ENCODE results near the gene MYO18B.

MYO18B gene

GRCh38 chr22:25902402-25902801, 160.4 kb downstream of the MYO18B start:
- H3K9me3 ChIP-seq (ENCODE audit: control insufficient read depth, insufficient read depth, low read length): no peaks in the 10 kb centered on the region
- H3K9ac ChIP-seq (ENCODE audit: low read depth, low read length): no peak overlapping the region
- no peaks in the 10 kb centered on the region for H3K4me1 ChIP-seq (ENCODE audit: control insufficient read depth, insufficient read depth, low read length)
- no peak overlapping the region for H3K4me3 ChIP-seq (ENCODE audit: low read depth, low read length)
- no peaks in the 10 kb centered on the region for H3K36me3 ChIP-seq (ENCODE audit: control insufficient read depth, insufficient read depth, low read length)
- no peaks in the 10 kb centered on the region for H3K27me3 ChIP-seq (ENCODE audit: control insufficient read depth, insufficient read depth, low read length)

- Histone ChIP-seq H3K36me3 (ENCODE audit: control insufficient read depth, insufficient read depth, low read length) (no peaks in the 10 kb centered on the region), H3K27me3 (ENCODE audit: control insufficient read depth, insufficient read depth, low read length) (no peaks in the 10 kb centered on the region), H3K4me1 (ENCODE audit: control insufficient read depth, insufficient read depth, low read length) (no peaks in the 10 kb centered on the region)
Observed at GRCh38 chr22:25903294-25903693, 161.3 kb downstream of the MYO18B start.

GRCh38 chr22:25908212-25908611, 166.2 kb downstream of the MYO18B start:
- Histone ChIP-seq H3K9ac (ENCODE audit: low read depth, low read length) (no peak overlapping the region), H3K4me3 (ENCODE audit: low read depth, low read length) (no peak overlapping the region), H3K27me3 (ENCODE audit: control insufficient read depth, insufficient read depth, low read length) (peaks cover 8% of the 10 kb centered on the region), H3K36me3 (ENCODE audit: control insufficient read depth, insufficient read depth, low read length) (no peaks in the 10 kb centered on the region), H3K9me3 (ENCODE audit: control insufficient read depth, insufficient read depth, low read length) (no peaks in the 10 kb centered on the region), H3K4me1 (ENCODE audit: control insufficient read depth, insufficient read depth, low read length) (peaks cover 3% of the 10 kb centered on the region)

More at GRCh38 chr22:25903294-25903693, 161.3 kb downstream of the MYO18B start:
- H3K4me3 ChIP-seq (ENCODE audit: low read depth, low read length): no peak overlapping the region
- H3K9ac ChIP-seq (ENCODE audit: low read depth, low read length): no peak overlapping the region
- H3K9me3 ChIP-seq (ENCODE audit: control insufficient read depth, insufficient read depth, low read length): no peaks in the 10 kb centered on the region

GRCh38 chr22:25908755-25909154, 166.8 kb downstream of the MYO18B start:
- Histone ChIP-seq H3K27me3 (ENCODE audit: control insufficient read depth, insufficient read depth, low read length) (peaks cover 8% of the 10 kb centered on the region), H3K9me3 (ENCODE audit: control insufficient read depth, insufficient read depth, low read length) (no peaks in the 10 kb centered on the region), H3K4me3 (ENCODE audit: low read depth, low read length) (no peak overlapping the region), H3K36me3 (ENCODE audit: control insufficient read depth, insufficient read depth, low read length) (no peaks in the 10 kb centered on the region), H3K9ac (ENCODE audit: low read depth, low read length) (no peak overlapping the region), H3K4me1 (ENCODE audit: control insufficient read depth, insufficient read depth, low read length) (peaks cover 3% of the 10 kb centered on the region)

GRCh38 chr22:25909614-25910387, 167.8 kb downstream of the MYO18B start:
- Histone ChIP-seq H3K4me3 (ENCODE audit: low read depth, low read length) (no peak overlapping the region), H3K9me3 (ENCODE audit: control insufficient read depth, insufficient read depth, low read length) (no peaks in the 10 kb centered on the region), H3K27me3 (ENCODE audit: control insufficient read depth, insufficient read depth, low read length) (peaks cover 8% of the 10 kb centered on the region), H3K9ac (ENCODE audit: low read depth, low read length) (no peak overlapping the region), H3K36me3 (ENCODE audit: control insufficient read depth, insufficient read depth, low read length) (no peaks in the 10 kb centered on the region), H3K4me1 (ENCODE audit: control insufficient read depth, insufficient read depth, low read length) (peaks cover 3% of the 10 kb centered on the region)

GRCh38 chr22:25911243-25911972, 169.4 kb downstream of the MYO18B start:
- H3K4me1 ChIP-seq (ENCODE audit: control insufficient read depth, insufficient read depth, low read length): peaks cover 3% of the 10 kb centered on the region
- H3K27me3 ChIP-seq (ENCODE audit: control insufficient read depth, insufficient read depth, low read length): peaks cover 8% of the 10 kb centered on the region
- H3K9me3 ChIP-seq (ENCODE audit: control insufficient read depth, insufficient read depth, low read length): no peaks in the 10 kb centered on the region
- no peak overlapping the region for H3K4me3 ChIP-seq (ENCODE audit: low read depth, low read length)
- no peak overlapping the region for H3K9ac ChIP-seq (ENCODE audit: low read depth, low read length)
- H3K36me3 ChIP-seq (ENCODE audit: control insufficient read depth, insufficient read depth, low read length): no peaks in the 10 kb centered on the region

- no peaks in the 10 kb centered on the region for H3K9me3 ChIP-seq (ENCODE audit: control insufficient read depth, insufficient read depth, low read length)
- no peak overlapping the region for H3K4me3 ChIP-seq (ENCODE audit: low read depth, low read length)
- peaks cover 16% of the 10 kb centered on the region for H3K27me3 ChIP-seq (ENCODE audit: control insufficient read depth, insufficient read depth, low read length)
- H3K4me1 ChIP-seq (ENCODE audit: control insufficient read depth, insufficient read depth, low read length): peaks cover 22% of the 10 kb centered on the region
- no peak overlapping the region for H3K9ac ChIP-seq (ENCODE audit: low read depth, low read length)
- H3K36me3 ChIP-seq (ENCODE audit: control insufficient read depth, insufficient read depth, low read length): no peaks in the 10 kb centered on the region
Observed at GRCh38 chr22:25919452-25919851, 177.5 kb downstream of the MYO18B start.

GRCh38 chr22:25922141-25922540, 180.2 kb downstream of the MYO18B start:
- no peak overlapping the region for H3K9ac ChIP-seq (ENCODE audit: low read depth, low read length)
- H3K36me3 ChIP-seq (ENCODE audit: control insufficient read depth, insufficient read depth, low read length): no peaks in the 10 kb centered on the region
- H3K9me3 ChIP-seq (ENCODE audit: control insufficient read depth, insufficient read depth, low read length): no peaks in the 10 kb centered on the region
- H3K4me1 ChIP-seq (ENCODE audit: control insufficient read depth, insufficient read depth, low read length): peaks cover 26% of the 10 kb centered on the region
- peaks cover 16% of the 10 kb centered on the region for H3K27me3 ChIP-seq (ENCODE audit: control insufficient read depth, insufficient read depth, low read length)
- no peak overlapping the region for H3K4me3 ChIP-seq (ENCODE audit: low read depth, low read length)

GRCh38 chr22:25923914-25924313, 181.9 kb downstream of the MYO18B start:
- Histone ChIP-seq H3K4me3 (ENCODE audit: low read depth, low read length) (no peak overlapping the region), H3K27me3 (ENCODE audit: control insufficient read depth, insufficient read depth, low read length) (peaks cover 16% of the 10 kb centered on the region), H3K9me3 (ENCODE audit: control insufficient read depth, insufficient read depth, low read length) (no peaks in the 10 kb centered on the region), H3K4me1 (ENCODE audit: control insufficient read depth, insufficient read depth, low read length) (peaks cover 35% of the 10 kb centered on the region), H3K36me3 (ENCODE audit: control insufficient read depth, insufficient read depth, low read length) (no peaks in the 10 kb centered on the region), H3K9ac (ENCODE audit: low read depth, low read length) (no peak overlapping the region)

- H3K4me3 ChIP-seq (ENCODE audit: low read depth, low read length): peak overlapping the region; percentile 14
- peaks cover 5% of the 10 kb centered on the region for H3K27me3 ChIP-seq (ENCODE audit: control insufficient read depth, insufficient read depth, low read length)
- no peak overlapping the region for H3K9ac ChIP-seq (ENCODE audit: low read depth, low read length)
- H3K36me3 ChIP-seq (ENCODE audit: control insufficient read depth, insufficient read depth, low read length): no peaks in the 10 kb centered on the region
- H3K9me3 ChIP-seq (ENCODE audit: control insufficient read depth, insufficient read depth, low read length): no peaks in the 10 kb centered on the region
- H3K4me1 ChIP-seq (ENCODE audit: control insufficient read depth, insufficient read depth, low read length): peaks cover 35% of the 10 kb centered on the region
Observed at GRCh38 chr22:25928038-25928437, 186.1 kb downstream of the MYO18B start.

- Histone ChIP-seq H3K9ac (ENCODE audit: low read depth, low read length) (no peak overlapping the region), H3K9me3 (ENCODE audit: control insufficient read depth, insufficient read depth, low read length) (no peaks in the 10 kb centered on the region), H3K27me3 (ENCODE audit: control insufficient read depth, insufficient read depth, low read length) (no peaks in the 10 kb centered on the region), H3K4me1 (ENCODE audit: control insufficient read depth, insufficient read depth, low read length) (peaks cover 26% of the 10 kb centered on the region), H3K4me3 (ENCODE audit: low read depth, low read length) (no peak overlapping the region), H3K36me3 (ENCODE audit: control insufficient read depth, insufficient read depth, low read length) (no peaks in the 10 kb centered on the region)
Observed at GRCh38 chr22:25929321-25929878, 187.4 kb downstream of the MYO18B start.

GRCh38 chr22:25930083-25930482, 188.1 kb downstream of the MYO18B start:
- Histone ChIP-seq H3K9ac (ENCODE audit: low read depth, low read length) (no peak overlapping the region), H3K27me3 (ENCODE audit: control insufficient read depth, insufficient read depth, low read length) (no peaks in the 10 kb centered on the region), H3K36me3 (ENCODE audit: control insufficient read depth, insufficient read depth, low read length) (no peaks in the 10 kb centered on the region), H3K4me1 (ENCODE audit: control insufficient read depth, insufficient read depth, low read length) (peaks cover 28% of the 10 kb centered on the region), H3K9me3 (ENCODE audit: control insufficient read depth, insufficient read depth, low read length) (no peaks in the 10 kb centered on the region), H3K4me3 (ENCODE audit: low read depth, low read length) (no peak overlapping the region)

Data from iPS-15b (cell line).